ENCODE results near the gene PVALB.

PVALB gene

GRCh38 chr22:36816636-36817524, at the start of gene PVALB:
TSS of gene PVALB (minus strand) at chr22:36817035. CDS start at chr22:36817005, 30 bp downstream.
- Histone ChIP-seq H3K27me3 (ENCODE audit: low read depth) (peaks cover 69% of the 10 kb centered on the region), H3K36me3 (replicated peaks) (no peaks in the 10 kb centered on the region), H3K9me3 (no peaks in the 10 kb centered on the region), H3K4me3 (no peak within 1 kb of the TSS), H3K4me1 (no peaks in the 10 kb centered on the region)
- DNase-seq (ENCODE audit: low spot score in 2 of 2) = no peak
- in situ Hi-C loops (cut with MboI; ENCODE audit: low sequenced_read_pairs) = no loop called here

GRCh38 chr22:36865346-36865745, 48.5 kb upstream of the PVALB start:
- no peak for DNase-seq (ENCODE audit: low spot score in 2 of 2)
- H3K9me3 ChIP-seq = no peaks in the 10 kb centered on the region
- H3K4me1 ChIP-seq = no peaks in the 10 kb centered on the region
- no peak overlapping the region for H3K4me3 ChIP-seq
- in situ Hi-C loops (cut with MboI; ENCODE audit: low sequenced_read_pairs) = no loop called here
- H3K27me3 ChIP-seq (ENCODE audit: low read depth) = no peaks in the 10 kb centered on the region
- H3K36me3 ChIP-seq (replicated peaks) = no peaks in the 10 kb centered on the region

- no peak overlapping the region for H3K4me3 ChIP-seq
- H3K36me3 ChIP-seq (replicated peaks) = no peaks in the 10 kb centered on the region
- H3K27me3 ChIP-seq (ENCODE audit: low read depth) = no peaks in the 10 kb centered on the region
- no peaks in the 10 kb centered on the region for H3K4me1 ChIP-seq
- no peaks in the 10 kb centered on the region for H3K9me3 ChIP-seq
- DNase-seq (ENCODE audit: low spot score in 2 of 2) = no peak
- in situ Hi-C loops (cut with MboI; ENCODE audit: low sequenced_read_pairs) = no loop called here
Observed at GRCh38 chr22:36864454-36865215, 47.8 kb upstream of the PVALB start.

GRCh38 chr22:36863979-36864378, 47.1 kb upstream of the PVALB start:
- Histone ChIP-seq H3K4me1 (no peaks in the 10 kb centered on the region), H3K27me3 (ENCODE audit: low read depth) (no peaks in the 10 kb centered on the region), H3K9me3 (no peaks in the 10 kb centered on the region), H3K4me3 (no peak overlapping the region), H3K36me3 (replicated peaks) (no peaks in the 10 kb centered on the region)
- in situ Hi-C loops (cut with MboI; ENCODE audit: low sequenced_read_pairs) = no loop called here
- DNase-seq (ENCODE audit: low spot score in 2 of 2) = no peak

GRCh38 chr22:36863281-36863680, 46.4 kb upstream of the PVALB start:
- H3K4me3 ChIP-seq = no peak overlapping the region
- in situ Hi-C loops (cut with MboI; ENCODE audit: low sequenced_read_pairs) = no loop called here
- H3K9me3 ChIP-seq = no peaks in the 10 kb centered on the region
- no peaks in the 10 kb centered on the region for H3K4me1 ChIP-seq
- H3K36me3 ChIP-seq (replicated peaks) = no peaks in the 10 kb centered on the region
- H3K27me3 ChIP-seq (ENCODE audit: low read depth) = 0 out of 2 replicates have a peak, but pooled peaks cover 3% of the 10 kb centered on the region
- DNase-seq (ENCODE audit: low spot score in 2 of 2) = no peak

- in situ Hi-C loops (cut with MboI; ENCODE audit: low sequenced_read_pairs) = no loop called here
- DNase-seq (ENCODE audit: low spot score in 2 of 2) = no peak
- no peak overlapping the region for H3K4me3 ChIP-seq
Observed at GRCh38 chr22:36862251-36863242, 45.7 kb upstream of the PVALB start.

GRCh38 chr22:36860821-36861659, 44.2 kb upstream of the PVALB start, which contains the start of gene NCF4:
TSS of gene NCF4 (plus strand) at chr22:36861006. CDS start at chr22:36861172, 166 bp downstream.
- no peaks in the 10 kb centered on the region for H3K9me3 ChIP-seq
- no peaks in the 10 kb centered on the region for H3K36me3 ChIP-seq (replicated peaks)
- in situ Hi-C loops (cut with MboI; ENCODE audit: low sequenced_read_pairs) = no loop called here
- no peak for DNase-seq (ENCODE audit: low spot score in 2 of 2)
- peaks cover 11% of the 10 kb centered on the region; the same call in 1 of the 2 replicates for H3K27me3 ChIP-seq (ENCODE audit: low read depth)
- H3K4me1 ChIP-seq = no peaks in the 10 kb centered on the region
- no peak within 1 kb of the TSS for H3K4me3 ChIP-seq

More at GRCh38 chr22:36862251-36863242, 45.7 kb upstream of the PVALB start:
- no peaks in the 10 kb centered on the region for H3K9me3 ChIP-seq
- H3K36me3 ChIP-seq (replicated peaks) = no peaks in the 10 kb centered on the region
- H3K4me1 ChIP-seq = no peaks in the 10 kb centered on the region
- H3K27me3 ChIP-seq (ENCODE audit: low read depth) = peaks cover 4% of the 10 kb centered on the region; the same call in 1 of the 2 replicates

- no peak for DNase-seq (ENCODE audit: low spot score in 2 of 2)
- Histone ChIP-seq H3K27me3 (ENCODE audit: low read depth) (peaks cover 11% of the 10 kb centered on the region; the same call in 1 of the 2 replicates), H3K4me1 (no peaks in the 10 kb centered on the region), H3K4me3 (no peak overlapping the region), H3K36me3 (replicated peaks) (no peaks in the 10 kb centered on the region), H3K9me3 (no peaks in the 10 kb centered on the region)
- in situ Hi-C loops (cut with MboI; ENCODE audit: low sequenced_read_pairs) = no loop called here
Observed at GRCh38 chr22:36860438-36860820, 43.6 kb upstream of the PVALB start.

GRCh38 chr22:36860017-36860416, 43.2 kb upstream of the PVALB start:
- DNase-seq (ENCODE audit: low spot score in 2 of 2) = no peak
- Histone ChIP-seq H3K4me1 (no peaks in the 10 kb centered on the region), H3K27me3 (ENCODE audit: low read depth) (peaks cover 11% of the 10 kb centered on the region; the same call in 1 of the 2 replicates), H3K9me3 (no peaks in the 10 kb centered on the region), H3K4me3 (no peak overlapping the region), H3K36me3 (replicated peaks) (no peaks in the 10 kb centered on the region)
- in situ Hi-C loops (cut with MboI; ENCODE audit: low sequenced_read_pairs) = no loop called here

GRCh38 chr22:36858966-36859365, 42.1 kb upstream of the PVALB start:
- H3K36me3 ChIP-seq (replicated peaks) = no peaks in the 10 kb centered on the region
- peaks cover 11% of the 10 kb centered on the region; the same call in 1 of the 2 replicates for H3K27me3 ChIP-seq (ENCODE audit: low read depth)
- no peaks in the 10 kb centered on the region for H3K4me1 ChIP-seq
- in situ Hi-C loops (cut with MboI; ENCODE audit: low sequenced_read_pairs) = loop anchor here (5.0 kb wide), 1 partner anchor 312 kb away; no protein-coding TSS in a partner anchor
- no peak for DNase-seq (ENCODE audit: low spot score in 2 of 2)
- no peak overlapping the region for H3K4me3 ChIP-seq
- no peaks in the 10 kb centered on the region for H3K9me3 ChIP-seq

GRCh38 chr22:36858156-36858555, 41.3 kb upstream of the PVALB start:
- no peak for DNase-seq (ENCODE audit: low spot score in 2 of 2)
- H3K27me3 ChIP-seq (ENCODE audit: low read depth) = peaks cover 11% of the 10 kb centered on the region; the same call in 1 of the 2 replicates
- in situ Hi-C loops (cut with MboI; ENCODE audit: low sequenced_read_pairs) = loop anchor here (5.0 kb wide), 1 partner anchor 311 kb away; no protein-coding TSS in a partner anchor
- no peaks in the 10 kb centered on the region for H3K9me3 ChIP-seq
- no peaks in the 10 kb centered on the region for H3K36me3 ChIP-seq (replicated peaks)
- H3K4me3 ChIP-seq = no peak overlapping the region
- H3K4me1 ChIP-seq = no peaks in the 10 kb centered on the region

- DNase-seq (ENCODE audit: low spot score in 2 of 2) = no peak
- H3K4me3 ChIP-seq = no peak overlapping the region
- H3K27me3 ChIP-seq (ENCODE audit: low read depth) = peaks cover 11% of the 10 kb centered on the region; the same call in 1 of the 2 replicates
- H3K4me1 ChIP-seq = no peaks in the 10 kb centered on the region
- no peaks in the 10 kb centered on the region for H3K36me3 ChIP-seq (replicated peaks)
- in situ Hi-C loops (cut with MboI; ENCODE audit: low sequenced_read_pairs) = loop anchor here (5.0 kb wide), 1 partner anchor 309 kb away; no protein-coding TSS in a partner anchor
- H3K9me3 ChIP-seq = no peaks in the 10 kb centered on the region
Observed at GRCh38 chr22:36856792-36857135, 39.9 kb upstream of the PVALB start.
